Trophoblast cell (in vitro differentiated cells and primary cell): Measurements from ENCODE around the gene RNF150.

Source experiments
- DNase-seq, 2 donors: peaks; one replicate each; pipeline ENCODE4 v3.0.0-alpha.2; 2016
- H2AFZ ChIP-seq: 2 replicates; pipeline ENCODE4 v1.6.1; 2013; ENCODE audit warnings: low read length, moderate library complexity, mild to moderate bottlenecking; ENCODE audit not compliant: insufficient read depth, poor library complexity
- H2AK5ac ChIP-seq: 2 replicates; pipeline ENCODE4 v1.6.1; 2013; ENCODE audit warnings: mild to moderate bottlenecking, low read length
- H2BK120ac ChIP-seq: 2 replicates; pipeline ENCODE4 v1.6.1; 2013; ENCODE audit warnings: low read length, mild to moderate bottlenecking, moderate library complexity; ENCODE audit not compliant: insufficient read depth, poor library complexity
- H2BK12ac ChIP-seq: 2 replicates; pipeline ENCODE4 v1.6.1; 2013; ENCODE audit warnings: mild to moderate bottlenecking, low read length, moderate library complexity
- H2BK5ac ChIP-seq: 2 replicates; pipeline ENCODE4 v1.6.1; 2013; ENCODE audit warnings: low read length, low read depth, moderate library complexity, mild to moderate bottlenecking; ENCODE audit not compliant: poor library complexity
- H3K14ac ChIP-seq: 2 replicates; pipeline ENCODE4 v1.6.1; 2013; ENCODE audit warnings: mild to moderate bottlenecking, low read length
- H3K18ac ChIP-seq: 2 replicates; pipeline ENCODE4 v1.6.1; 2013; ENCODE audit warnings: mild to moderate bottlenecking, low read length
- H3K23ac ChIP-seq: 2 replicates; pipeline ENCODE4 v1.6.1; 2013; ENCODE audit warnings: low read length
- H3K27ac ChIP-seq: 2 replicates; pipeline ENCODE4 v1.5.1; 2013; ENCODE audit warnings: low read depth, mild to moderate bottlenecking, inconsistent platforms, low read length, moderate library complexity
- H3K27me3 ChIP-seq: 2 replicates; pipeline ENCODE4 v1.6.1; 2013; ENCODE audit warnings: inconsistent platforms, mild to moderate bottlenecking, low read length, moderate library complexity; ENCODE audit not compliant: insufficient read depth
- H3K36me3 ChIP-seq, 2 experiments: 1 replicate in 1 of 2; 2 replicates in 1 of 2; pipeline ENCODE4 v1.6.1; 2013; ENCODE audit warnings: low read length in 2 of 2, mild to moderate bottlenecking in 2 of 2, moderate library complexity in 1 of 2; ENCODE audit not compliant: insufficient read depth in 2 of 2, control insufficient read depth in 1 of 2
- H3K4ac ChIP-seq: 2 replicates; pipeline ENCODE4 v1.6.1; 2013; ENCODE audit warnings: low read depth, mild to moderate bottlenecking, low read length, moderate library complexity
- H3K4me1 ChIP-seq, 2 experiments: 1 replicate in 1 of 2; 2 replicates in 1 of 2; pipeline ENCODE4 v1.6.1; 2013; ENCODE audit warnings: low read length in 2 of 2, mild to moderate bottlenecking in 2 of 2, moderate library complexity in 1 of 2; ENCODE audit not compliant: insufficient read depth in 2 of 2, control insufficient read depth in 1 of 2
- H3K4me2 ChIP-seq: 2 replicates; pipeline ENCODE4 v1.6.1; 2013; ENCODE audit warnings: inconsistent platforms, mild to moderate bottlenecking, low read length, moderate library complexity
- H3K4me3 ChIP-seq: 2 replicates; pipeline ENCODE4 v1.5.1; 2013; ENCODE audit warnings: mild to moderate bottlenecking, low read depth, low read length, inconsistent platforms
- H3K79me1 ChIP-seq: one replicate; pipeline ENCODE4 v1.6.1; 2013; ENCODE audit warnings: low read length
- H3K79me2 ChIP-seq: 2 replicates; pipeline ENCODE4 v1.6.1; 2013; ENCODE audit warnings: low read length, mild to moderate bottlenecking; ENCODE audit not compliant: control insufficient read depth, insufficient read depth, poor library complexity
- H3K9ac ChIP-seq: 2 replicates; pipeline ENCODE4 v1.6.1; 2013; ENCODE audit warnings: mild to moderate bottlenecking, low read length
- H3K9me3 ChIP-seq: 2 replicates; pipeline ENCODE4 v1.6.1; 2013; ENCODE audit warnings: low read depth, mild to moderate bottlenecking, control low read depth, inconsistent platforms, low read length; ENCODE audit not compliant: insufficient read depth
- H4K12ac ChIP-seq: 2 replicates; pipeline ENCODE4 v1.6.1; 2013; ENCODE audit warnings: low read depth, mild to moderate bottlenecking, low read length, moderate library complexity
- H4K8ac ChIP-seq: 2 replicates; pipeline ENCODE4 v1.6.1; 2013; ENCODE audit warnings: low read depth, mild to moderate bottlenecking, low read length, moderate library complexity
- H4K91ac ChIP-seq: one replicate; pipeline ENCODE4 v1.6.1; 2013; ENCODE audit warnings: low read depth, mild to moderate bottlenecking, low read length, moderate library complexity
- WGBS: extraction: QIAGEN DNeasy Blood & Tissue Kit; methylation state at CpG from one replicate; pipeline ENCODE4 v1.1.7; 2013; ENCODE audit warnings: missing lambda C conversion rate; ENCODE audit not compliant: insufficient read length, insufficient coverage; ENCODE audit errors: extremely low coverage; 5-methylcytosine and 5-hydroxymethylcytosine counted together

Gene RNF150

DNA sequence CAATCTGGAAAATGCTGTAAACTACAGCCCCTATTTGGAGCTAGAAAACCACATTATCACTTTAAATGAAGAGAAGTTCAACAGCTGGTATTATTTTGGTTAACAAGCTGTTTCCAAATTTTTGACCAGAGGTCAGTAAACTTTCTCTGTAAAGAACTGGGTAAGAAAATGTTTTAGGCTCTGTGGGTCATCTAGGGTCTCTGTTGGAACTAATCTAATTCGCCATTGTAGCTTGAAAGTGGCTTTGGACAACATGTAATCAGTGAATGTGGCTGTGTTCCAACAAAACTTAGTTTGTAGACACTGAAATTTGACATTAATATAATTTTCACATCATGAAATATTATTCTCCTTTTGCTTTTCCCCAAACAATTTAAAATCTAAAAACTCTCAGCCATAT, 25.8 kb upstream of the RNF150 start:
- H3K9me3 ChIP-seq: peaks cover 4% of the 10 kb centered on the region
- H3K14ac ChIP-seq: no peak overlapping the region

DNA sequence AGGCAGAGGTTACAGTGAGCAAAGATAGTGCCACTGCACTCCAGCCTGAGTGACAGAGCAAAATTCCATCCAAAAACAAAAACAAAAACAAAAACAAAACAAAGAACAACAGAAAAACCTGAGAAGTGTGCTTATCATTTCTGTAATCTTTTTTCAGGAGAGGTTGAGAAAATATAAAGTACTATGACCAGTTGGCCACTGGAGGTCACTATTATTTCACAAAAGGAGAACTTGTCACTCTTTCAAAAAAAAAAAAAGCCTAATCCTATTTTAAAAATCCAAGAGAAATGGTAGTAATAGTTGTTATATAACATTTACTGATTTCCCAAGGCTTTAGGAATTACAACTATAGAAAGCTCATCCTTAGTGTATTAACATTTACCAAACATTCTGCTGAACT, 24.9 kb upstream of the RNF150 start:
- no peaks in the 10 kb centered on the region for H3K79me2 ChIP-seq
- no peak overlapping the region for H4K8ac ChIP-seq
- DNase-seq: peak in 1 of 2 donors; percentile 68
- no peak overlapping the region for H3K4me2 ChIP-seq
- H2BK120ac ChIP-seq: no peak overlapping the region
- H3K36me3 ChIP-seq: no peaks in the 10 kb centered on the region
- H3K18ac ChIP-seq: no peak overlapping the region
- H3K4ac ChIP-seq: no peak overlapping the region
- H3K27me3 ChIP-seq: no peaks in the 10 kb centered on the region
- H3K9me3 ChIP-seq: peaks cover 4% of the 10 kb centered on the region
- no peak overlapping the region for H2AK5ac ChIP-seq
- H2BK5ac ChIP-seq: no peak overlapping the region
- H3K4me1 ChIP-seq: peaks cover 0 to 6% of the 10 kb centered on the region in 2 experiments
- H3K23ac ChIP-seq: no peak overlapping the region
- no peak overlapping the region for H2BK12ac ChIP-seq
- no peak overlapping the region for H4K91ac ChIP-seq
- peaks cover 2% of the 10 kb centered on the region for H3K79me1 ChIP-seq
- no peak overlapping the region for H3K4me3 ChIP-seq
- no peak overlapping the region for H3K27ac ChIP-seq
- H2AFZ ChIP-seq: no peak overlapping the region
- no peak overlapping the region for H4K12ac ChIP-seq
- H3K14ac ChIP-seq: no peak overlapping the region
- H3K9ac ChIP-seq: no peak overlapping the region

More for the DNA sequence above, 25.8 kb upstream of the RNF150 start:
- Histone ChIP-seq H4K12ac (no peak overlapping the region), H3K4me3 (no peak overlapping the region), H3K79me2 (no peaks in the 10 kb centered on the region), H2BK120ac (no peak overlapping the region), H3K23ac (no peak overlapping the region), H2AK5ac (no peak overlapping the region), H3K36me3 (no peaks in the 10 kb centered on the region), H3K18ac (no peak overlapping the region), H3K27me3 (no peaks in the 10 kb centered on the region), H3K4ac (no peak overlapping the region), H4K8ac (no peak overlapping the region), H3K9ac (no peak overlapping the region), H3K4me2 (no peak overlapping the region), H2BK12ac (no peak overlapping the region), H3K79me1 (peaks cover 2% of the 10 kb centered on the region), H3K27ac (no peak overlapping the region), H4K91ac (no peak overlapping the region), H2AFZ (no peak overlapping the region), H3K4me1 (peaks cover 0 to 6% of the 10 kb centered on the region in 2 experiments), H2BK5ac (no peak overlapping the region)
- no CpG with 5 or more reads among the region's 1 CpG for WGBS
- DNase-seq: no peak

DNA sequence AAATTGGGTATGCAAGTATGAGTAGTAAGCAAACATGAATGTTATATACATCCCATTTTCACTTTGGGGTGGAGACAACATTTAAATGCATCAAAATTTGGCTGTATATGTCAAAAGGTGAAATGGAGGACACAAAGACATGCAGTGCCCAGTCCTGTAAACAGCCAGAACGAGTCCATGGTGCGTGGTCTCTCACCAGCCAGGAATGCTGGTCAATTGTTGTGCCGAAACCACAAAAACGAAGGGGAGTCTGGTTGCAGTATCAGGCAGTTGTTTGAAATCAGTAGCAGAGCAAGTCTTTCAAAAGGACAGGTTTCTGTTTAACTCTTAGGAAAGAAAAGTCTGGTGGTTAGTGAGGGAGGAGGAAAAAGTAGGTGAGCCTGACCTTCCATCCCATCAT, 22.3 kb upstream of the RNF150 start:
- Histone ChIP-seq H3K27ac (no peak overlapping the region), H3K4me3 (no peak overlapping the region), H2BK12ac (no peak overlapping the region), H3K18ac (no peak overlapping the region), H3K4me1 (peaks cover 0 to 6% of the 10 kb centered on the region in 2 experiments), H3K4ac (no peak overlapping the region), H3K27me3 (no peaks in the 10 kb centered on the region), H3K36me3 (no peaks in the 10 kb centered on the region), H3K79me2 (no peaks in the 10 kb centered on the region), H2BK120ac (no peak overlapping the region), H3K79me1 (peaks cover 2% of the 10 kb centered on the region), H2AFZ (no peak overlapping the region), H4K12ac (no peak overlapping the region), H4K8ac (no peak overlapping the region), H4K91ac (no peak overlapping the region), H3K23ac (no peak overlapping the region), H3K14ac (no peak overlapping the region), H3K9me3 (peaks cover 2% of the 10 kb centered on the region), H3K9ac (no peak overlapping the region), H3K4me2 (no peak overlapping the region), H2BK5ac (no peak overlapping the region), H2AK5ac (no peak overlapping the region)
- DNase-seq: no peak
- WGBS: no CpG with 5 or more reads among the region's 4 CpGs

DNA sequence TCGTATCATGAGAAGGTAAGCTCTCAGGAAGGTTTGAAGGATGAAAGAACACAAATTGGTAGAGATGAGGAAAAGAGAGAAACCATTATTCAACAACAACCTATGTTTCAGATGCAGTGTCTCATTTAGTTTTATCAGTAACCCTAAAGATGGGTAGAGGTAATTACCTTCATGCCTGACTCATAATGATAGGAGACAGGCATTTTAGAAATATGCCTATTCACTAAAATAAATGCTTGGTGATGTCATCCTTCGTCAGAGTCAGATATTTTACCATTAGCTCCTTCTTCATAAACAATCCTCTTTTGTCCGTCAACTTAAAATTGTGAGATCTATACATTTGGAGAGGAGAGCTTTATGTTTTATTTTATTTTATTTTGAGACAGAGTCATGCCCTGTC, 21.5 kb upstream of the RNF150 start:
- H3K23ac ChIP-seq: no peak overlapping the region
- no peaks in the 10 kb centered on the region for H3K79me2 ChIP-seq
- no peak overlapping the region for H2BK12ac ChIP-seq
- peak in 1 of 2 donors; percentile 45 for DNase-seq
- no peaks in the 10 kb centered on the region for H3K36me3 ChIP-seq
- H4K12ac ChIP-seq: no peak overlapping the region
- peaks cover 2% of the 10 kb centered on the region for H3K9me3 ChIP-seq
- no CpG with 5 or more reads among the region's 3 CpGs for WGBS
- no peak overlapping the region for H4K91ac ChIP-seq
- no peak overlapping the region for H3K4ac ChIP-seq
- no peak overlapping the region for H4K8ac ChIP-seq
- no peak overlapping the region for H3K27ac ChIP-seq
- H2AK5ac ChIP-seq: no peak overlapping the region
- H2BK120ac ChIP-seq: no peak overlapping the region
- H3K79me1 ChIP-seq: peaks cover 2% of the 10 kb centered on the region
- no peak overlapping the region for H2BK5ac ChIP-seq
- H3K18ac ChIP-seq: no peak overlapping the region
- H2AFZ ChIP-seq: no peak overlapping the region
- H3K4me1 ChIP-seq: peaks cover 0 to 6% of the 10 kb centered on the region in 2 experiments
- no peaks in the 10 kb centered on the region for H3K27me3 ChIP-seq
- H3K4me3 ChIP-seq: no peak overlapping the region
- no peak overlapping the region for H3K4me2 ChIP-seq
- no peak overlapping the region for H3K9ac ChIP-seq
- no peak overlapping the region for H3K14ac ChIP-seq
